HG02571 (cell line): Measurements from ENCODE around the gene KIAA1755.

ENCODE experiments used
- ATAC-seq: cut with Tn5 transposase; IDR thresholded peaks from one replicate; pipeline ENCODE4 v1.9.1; 2021; ENCODE audit warnings: mild to moderate bottlenecking, moderate library complexity; ENCODE audit not compliant: unreplicated experiment

Gene KIAA1755

GRCh38 chr20:38209054-38209675 lies 51.4 kb downstream of the KIAA1755 start:
- no peak for ATAC-seq

GRCh38 chr20:38208523-38208922 lies 52.0 kb downstream of the KIAA1755 start:
- no peak for ATAC-seq

- ATAC-seq = no peak
These were observed 52.4 kb downstream of the KIAA1755 start for GRCh38 chr20:38208088-38208487.

GRCh38 chr20:38207621-38208020 lies 52.9 kb downstream of the KIAA1755 start:
- ATAC-seq = no peak

- ATAC-seq = no peak
These were observed 55.5 kb downstream of the KIAA1755 start for GRCh38 chr20:38205001-38205400.

GRCh38 chr20:38203981-38204357 lies 56.6 kb downstream of the KIAA1755 start:
- no peak for ATAC-seq

- ATAC-seq = no peak
These were observed 57.1 kb downstream of the KIAA1755 start for GRCh38 chr20:38203337-38203980.

GRCh38 chr20:38202982-38203293 lies 57.6 kb downstream of the KIAA1755 start:
- ATAC-seq = no peak

GRCh38 chr20:38202153-38202981 lies 58.2 kb downstream of the KIAA1755 start:
- no peak for ATAC-seq

- ATAC-seq = no peak
These were observed 59.2 kb downstream of the KIAA1755 start for GRCh38 chr20:38201356-38201755.

GRCh38 chr20:38200646-38201045 lies 59.9 kb downstream of the KIAA1755 start:
- ATAC-seq = no peak

- no peak for ATAC-seq
These were observed 60.8 kb downstream of the KIAA1755 start for GRCh38 chr20:38199501-38200390.

GRCh38 chr20:38198238-38198861 lies 62.2 kb downstream of the KIAA1755 start:
- ATAC-seq = no peak

GRCh38 chr20:38197619-38198018 lies 62.9 kb downstream of the KIAA1755 start:
- no peak for ATAC-seq

- no peak for ATAC-seq
These were observed 63.3 kb downstream of the KIAA1755 start for GRCh38 chr20:38197217-38197616.

- no peak for ATAC-seq
These were observed 63.9 kb downstream of the KIAA1755 start for GRCh38 chr20:38196592-38196991.

- no peak for ATAC-seq
These were observed 64.5 kb downstream of the KIAA1755 start for GRCh38 chr20:38196076-38196475.

- no peak for ATAC-seq
These were observed 65.0 kb downstream of the KIAA1755 start for GRCh38 chr20:38195521-38195920.

- ATAC-seq = no peak
These were observed 65.5 kb downstream of the KIAA1755 start for GRCh38 chr20:38194971-38195504.

- no peak for ATAC-seq
These were observed 66.9 kb downstream of the KIAA1755 start for GRCh38 chr20:38193586-38194105.
